HG03378 (cell line): ENCODE results near the gene IFNA16.
A peak's percentile ranks its signal among the peaks of the same experiment; 100 is the strongest.
"Not testable (repeated sequence)": the region's sequence is repeated elsewhere in the genome, so short reads cannot be mapped to it uniquely, and the experiment has no call there.

Experiments
- ATAC-seq: cut with Tn5 transposase; IDR thresholded peaks from one replicate; pipeline ENCODE4 v1.9.1; 2021; ENCODE audit warnings: mild to moderate bottlenecking, moderate library complexity; ENCODE audit not compliant: unreplicated experiment

Gene IFNA16

DNA sequence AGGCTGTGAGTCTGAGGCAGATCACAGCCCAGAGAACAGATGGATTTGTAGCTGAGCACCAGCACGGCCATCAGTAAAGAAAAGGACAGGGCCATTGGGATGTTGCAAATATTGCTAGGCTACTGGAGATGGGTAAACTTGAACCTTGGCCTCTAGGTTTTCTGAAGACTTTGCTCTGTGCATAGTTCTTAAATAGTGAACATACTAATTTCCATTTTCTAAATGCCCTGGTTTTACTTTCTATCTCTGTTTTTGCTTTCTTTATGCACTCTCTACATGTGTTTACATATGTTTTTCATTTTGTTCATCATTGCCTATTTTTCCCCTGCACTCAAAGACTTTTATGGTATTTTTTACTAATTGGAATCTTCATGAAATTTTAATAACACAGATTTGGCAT is at the start of gene IFNA16:
Gene IFNA16, minus strand, starts transcription at position 101 of the 400 bp plus-strand sequence. Its CDS starts 6 bp downstream, at position 95.
- not testable (repeated sequence) for ATAC-seq

DNA sequence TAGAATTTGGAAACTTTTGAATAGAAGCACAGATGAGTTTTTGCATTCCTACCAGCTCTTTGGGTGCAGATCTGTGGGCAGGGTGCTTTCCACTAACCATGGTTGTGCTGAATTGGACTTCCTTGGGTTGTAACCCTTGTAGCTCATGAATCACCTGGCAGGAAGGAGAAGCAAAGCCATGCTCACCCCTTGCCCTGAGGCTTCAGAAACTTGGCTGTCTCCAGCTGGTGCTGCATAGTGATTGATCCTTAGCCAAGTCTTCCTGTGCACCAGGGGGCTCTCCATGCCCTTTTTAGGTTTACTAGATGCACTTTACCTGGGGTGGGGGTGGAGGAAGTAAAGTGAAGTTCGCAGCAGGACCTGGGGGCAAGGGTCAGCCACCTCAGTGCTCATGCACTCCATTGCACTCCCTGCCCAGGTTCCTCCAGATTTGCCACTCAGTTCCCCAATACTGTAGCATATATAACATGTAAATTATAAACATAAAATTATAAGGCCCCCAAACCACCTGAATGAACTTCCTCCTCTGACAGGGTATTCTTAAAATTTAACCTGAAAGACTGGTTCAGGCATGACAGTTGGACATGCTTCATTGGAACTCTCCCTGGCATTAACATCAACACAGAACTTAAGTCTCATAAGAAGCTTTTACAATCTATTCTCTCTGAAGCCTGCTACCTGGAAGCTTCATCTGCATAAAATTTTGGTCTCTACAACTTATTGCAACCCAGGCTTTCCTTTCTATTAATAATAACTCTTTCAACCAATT is 48.5 kb upstream of the IFNA16 start:
- ATAC-seq = no peak

DNA sequence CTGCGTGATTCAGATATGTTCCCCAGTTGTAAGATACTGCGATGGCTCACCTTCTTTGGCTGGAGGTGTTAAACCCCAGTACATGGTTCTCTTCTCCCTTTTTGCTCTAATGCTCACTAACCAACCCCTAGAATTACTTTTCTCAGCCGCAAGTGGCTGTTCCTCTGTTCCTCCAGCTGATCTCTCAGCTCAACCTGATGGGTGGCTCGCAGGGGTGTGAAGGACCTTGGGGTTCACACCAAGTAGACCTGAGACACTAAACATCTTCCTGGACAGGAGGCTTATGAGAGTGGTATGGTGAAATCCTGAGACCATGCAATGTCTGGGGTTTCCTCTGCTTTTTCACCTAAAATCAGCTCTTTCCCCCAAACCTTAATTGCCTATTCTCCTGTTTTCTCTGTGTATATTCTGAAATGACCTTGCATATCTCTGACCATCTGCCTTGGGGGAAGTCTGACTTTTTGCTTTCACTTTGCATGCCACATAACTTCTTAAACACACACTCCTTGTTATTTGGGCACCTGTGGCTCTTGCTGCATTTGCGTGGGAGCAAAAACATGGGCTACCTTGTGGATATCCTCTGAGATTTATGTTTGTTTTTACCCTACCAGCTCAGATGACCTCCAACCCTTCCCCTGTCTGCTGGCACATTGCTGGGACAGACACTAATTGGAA is 38.6 kb upstream of the IFNA16 start:
- no peak for ATAC-seq

DNA sequence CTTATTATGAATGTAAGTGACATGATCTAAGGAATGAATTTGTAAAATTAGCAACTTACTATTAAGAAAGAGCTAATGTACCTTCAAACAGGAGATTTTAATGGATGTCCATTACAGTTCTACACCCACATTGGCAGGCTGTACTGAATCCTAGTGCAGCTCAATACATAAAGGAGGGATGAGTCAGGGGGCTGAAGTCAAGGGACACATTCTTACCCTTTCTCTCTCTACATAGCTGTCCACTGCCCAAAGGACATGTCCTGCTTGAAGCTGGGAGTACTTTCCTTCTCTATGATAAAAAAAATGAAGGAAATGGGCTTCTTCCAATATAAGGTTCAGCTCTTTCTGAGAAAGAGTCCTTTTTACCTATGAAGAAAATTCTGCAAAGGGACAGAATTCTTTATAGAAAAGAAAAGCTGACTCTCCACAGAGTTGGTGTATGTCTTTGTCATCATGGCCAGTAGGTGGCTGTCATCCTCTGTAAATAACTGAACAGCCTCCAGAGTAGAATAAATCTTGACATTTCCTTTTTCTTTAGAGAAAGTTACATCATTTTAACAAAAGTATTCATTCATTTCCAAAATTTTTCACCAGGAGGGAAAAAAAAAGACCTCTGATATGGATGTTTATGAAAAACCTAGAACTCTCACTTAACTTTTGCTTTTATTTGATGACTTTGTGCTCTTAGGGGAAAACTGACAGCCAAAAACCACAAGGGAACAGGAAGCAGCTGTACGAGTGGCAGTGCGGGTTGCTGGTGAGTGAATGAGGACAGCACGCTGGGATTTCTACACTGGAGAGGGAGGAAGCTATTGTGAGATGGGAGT is 35.8 kb upstream of the IFNA16 start:
- ATAC-seq = peak; percentile 71

DNA sequence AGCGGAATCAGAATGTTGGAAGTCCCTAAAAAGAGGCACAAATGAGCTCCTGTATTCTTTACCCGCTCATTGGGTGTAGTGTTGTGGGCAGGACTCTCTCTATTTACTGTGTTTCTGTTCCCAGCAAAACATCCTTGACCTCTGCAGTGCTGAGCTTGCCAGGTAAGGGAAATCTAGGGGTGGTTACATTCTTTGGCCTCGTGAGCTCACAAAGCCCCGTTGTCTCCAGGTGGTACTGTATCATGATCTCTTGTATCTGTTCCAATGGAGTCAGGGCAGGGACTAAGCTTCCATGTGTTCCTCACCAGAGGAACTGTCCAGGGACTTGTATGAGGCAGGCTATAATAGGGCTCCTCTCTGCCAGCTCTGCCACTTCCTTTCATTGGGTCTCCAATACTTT is 34.5 kb upstream of the IFNA16 start:
- no peak for ATAC-seq

DNA sequence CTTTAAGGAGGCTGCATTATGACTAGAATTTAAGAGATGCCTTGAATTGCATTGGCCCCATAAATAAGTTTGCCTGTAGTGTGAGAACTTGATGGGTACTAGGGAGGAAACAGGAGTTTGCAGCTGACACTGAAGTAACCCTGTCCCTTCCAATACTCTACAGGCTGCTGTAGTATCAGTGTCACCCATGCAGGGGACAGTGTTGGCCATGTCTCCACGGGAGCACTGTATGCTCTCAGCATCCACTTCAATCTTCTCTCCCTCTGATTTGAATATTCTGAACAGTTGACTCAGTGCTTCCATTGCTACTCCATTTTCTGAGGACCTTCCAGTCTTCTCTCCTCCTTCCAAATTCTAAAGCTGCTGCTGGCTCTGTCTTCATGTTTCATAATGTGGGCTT is 34.1 kb upstream of the IFNA16 start:
- ATAC-seq = no peak

DNA sequence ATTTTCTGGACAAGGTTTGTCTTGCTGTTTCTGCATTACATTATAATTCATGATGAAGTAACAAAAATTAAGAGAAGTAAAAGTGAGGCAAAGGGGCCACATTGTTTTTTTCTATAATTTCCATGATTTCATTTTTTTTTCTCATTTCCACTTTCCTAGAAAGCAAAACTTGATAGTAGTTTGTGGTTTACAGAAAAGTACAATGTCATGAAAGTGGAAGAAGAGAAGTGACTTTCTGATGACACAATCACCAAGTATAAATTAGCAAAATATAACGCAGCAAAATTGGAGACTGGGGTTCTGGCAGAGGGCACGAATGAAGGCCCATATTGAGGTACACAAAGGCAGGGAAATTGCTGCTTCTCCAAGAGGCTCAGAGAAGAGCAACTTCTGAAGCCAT is 27.7 kb upstream of the IFNA16 start:
- no peak for ATAC-seq

DNA sequence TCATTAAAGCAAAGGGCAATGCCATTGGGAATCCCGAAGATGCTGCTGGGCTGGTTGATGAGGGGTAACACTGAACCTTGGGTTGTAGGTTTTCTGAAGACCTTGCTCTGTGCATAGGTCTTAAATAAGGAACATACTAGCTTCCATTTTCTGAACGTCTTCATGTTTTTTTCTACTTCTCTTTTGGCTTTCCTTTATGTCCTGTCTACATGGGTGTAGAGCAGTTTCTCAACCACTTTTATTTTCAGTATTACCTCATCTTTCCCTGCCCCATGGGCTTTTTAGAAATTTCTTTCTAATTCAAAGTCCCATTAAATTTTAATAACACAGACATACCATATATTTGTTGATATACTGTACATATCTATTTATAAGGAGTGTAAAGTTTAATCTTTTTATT is 22.8 kb upstream of the IFNA16 start, which contains the start of gene IFNA14:
Gene IFNA14, minus strand, starts transcription at position 95 of the 400 bp plus-strand sequence. Its CDS starts 70 bp downstream, at position 25.
- no peak for ATAC-seq

DNA sequence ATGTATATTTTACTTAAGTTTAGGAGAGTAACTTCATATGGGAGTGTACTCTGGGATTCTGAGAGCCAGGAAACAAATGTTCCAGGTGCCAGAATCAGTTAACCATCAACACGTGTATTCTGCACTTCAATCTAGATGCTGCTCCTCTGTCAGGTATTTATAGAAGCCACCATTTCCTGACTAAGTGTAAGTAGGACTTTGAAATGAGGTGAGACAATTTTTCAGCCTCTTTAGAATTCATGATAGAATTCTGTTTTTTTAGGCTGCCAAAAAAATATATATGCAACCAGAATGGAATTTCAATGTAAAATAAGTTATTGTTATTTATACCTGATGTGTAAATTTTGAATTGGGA is 19.2 kb upstream of the IFNA16 start:
- ATAC-seq = peak; percentile 13

DNA sequence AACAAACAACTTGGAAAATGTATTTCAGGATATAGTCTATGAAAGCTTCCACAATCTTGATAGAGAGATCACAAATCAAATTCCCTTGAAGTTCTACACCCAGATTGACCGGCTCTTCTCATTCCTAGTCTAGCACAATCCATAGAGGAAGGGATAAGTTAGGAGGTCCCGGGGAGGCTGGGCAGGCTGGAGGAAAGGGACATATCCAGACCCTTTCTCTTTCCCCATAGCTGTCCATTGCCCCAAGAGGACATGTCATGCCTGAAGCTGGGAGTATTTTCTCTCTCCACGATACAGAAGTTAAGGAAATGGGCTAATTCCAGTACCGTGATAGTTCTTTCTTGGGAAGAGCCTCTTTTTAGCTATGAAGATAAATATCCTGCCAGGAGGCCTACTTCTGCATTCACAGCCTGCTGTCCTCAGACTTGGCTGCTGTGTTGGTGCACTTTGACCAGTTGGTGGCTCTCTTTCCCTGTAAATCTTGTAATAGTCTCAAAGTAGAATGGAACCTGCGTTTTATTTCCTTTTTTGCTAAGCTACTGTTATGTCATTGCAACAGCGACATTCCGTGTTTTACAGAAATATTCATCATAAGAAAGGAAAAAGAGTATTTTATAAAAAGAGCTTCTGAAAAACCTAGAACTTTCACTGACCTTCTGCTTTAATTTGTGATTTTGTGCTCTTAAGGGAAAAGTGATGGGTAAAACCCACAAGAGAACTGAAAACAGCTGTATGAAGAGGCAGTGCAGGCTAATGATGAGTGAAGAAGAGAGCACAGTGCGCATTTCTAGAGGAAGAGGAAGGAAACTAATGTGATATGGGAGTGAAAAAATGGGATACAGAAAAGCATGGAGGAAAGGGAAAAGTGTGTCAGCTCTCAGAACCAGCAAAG is 18.6 kb upstream of the IFNA16 start:
- peak; percentile 84 for ATAC-seq

DNA sequence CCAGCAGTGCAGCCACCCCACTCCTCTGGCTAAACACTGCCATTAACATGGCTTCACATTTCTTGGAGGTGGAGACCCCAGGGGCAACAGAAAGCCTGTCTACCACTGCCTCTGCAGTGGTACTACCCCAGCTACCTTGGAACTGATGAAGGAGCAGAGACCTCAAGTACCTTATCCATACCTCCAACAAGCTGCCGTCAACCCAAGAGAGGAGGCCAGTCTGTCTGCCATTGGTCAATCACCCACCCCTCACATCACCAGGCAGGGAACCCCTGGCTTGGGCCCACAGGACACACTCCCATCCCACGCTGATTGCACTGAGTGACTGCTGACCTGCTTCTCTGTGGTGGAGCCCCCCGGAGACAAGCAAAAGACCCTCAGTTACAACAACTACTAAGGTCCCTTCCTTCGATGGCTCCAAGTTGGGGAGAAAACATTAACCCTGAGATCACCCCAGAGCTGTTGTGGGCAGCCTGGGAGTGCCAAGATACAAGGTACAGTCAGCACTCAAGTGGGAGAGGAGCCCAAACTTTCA is 17.1 kb upstream of the IFNA16 start:
- no peak for ATAC-seq

DNA sequence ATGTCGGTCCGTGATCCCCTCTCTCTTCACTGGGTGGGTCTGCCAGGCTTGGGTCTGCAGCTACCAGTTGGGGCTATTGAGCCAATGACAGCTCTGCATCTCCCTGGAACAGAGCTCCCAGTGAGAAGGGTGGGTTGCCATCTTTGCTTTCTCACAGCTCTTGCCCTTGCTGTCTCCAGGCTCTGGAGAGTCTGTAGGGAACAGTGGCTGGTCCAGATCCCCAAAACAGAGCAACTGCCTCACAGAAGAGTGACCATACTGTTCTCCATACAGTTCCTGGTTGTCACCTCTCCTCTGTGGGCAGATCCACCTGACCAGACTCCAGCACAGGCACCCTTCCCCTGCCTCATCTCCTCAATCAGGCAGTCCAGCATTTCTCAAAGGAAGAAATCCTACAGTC is 16.1 kb upstream of the IFNA16 start:
- ATAC-seq = no peak

DNA sequence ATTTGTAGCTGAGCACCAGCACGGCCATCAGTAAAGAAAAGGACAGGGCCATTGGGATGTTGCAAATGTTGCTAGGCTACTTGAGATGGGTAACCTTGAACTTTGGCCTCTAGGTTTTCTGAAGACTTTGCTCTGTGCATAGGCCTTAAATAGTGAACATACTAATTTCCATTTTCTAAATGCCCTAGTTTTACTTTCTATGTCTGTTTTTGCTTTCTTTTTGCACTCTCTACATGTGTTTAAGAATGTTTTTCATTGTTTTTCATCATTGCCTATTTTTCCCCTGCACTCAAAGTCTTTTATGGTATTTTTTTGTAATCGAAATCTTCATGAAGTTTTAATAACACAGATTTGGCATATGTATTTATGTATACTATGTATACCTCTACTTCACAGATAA is 11.0 kb upstream of the IFNA16 start, which contains the start of gene IFNA17:
Gene IFNA17, minus strand, starts transcription at position 101 of the 400 bp plus-strand sequence. Its CDS starts 49 bp downstream, at position 52.
- ATAC-seq = no peak

DNA sequence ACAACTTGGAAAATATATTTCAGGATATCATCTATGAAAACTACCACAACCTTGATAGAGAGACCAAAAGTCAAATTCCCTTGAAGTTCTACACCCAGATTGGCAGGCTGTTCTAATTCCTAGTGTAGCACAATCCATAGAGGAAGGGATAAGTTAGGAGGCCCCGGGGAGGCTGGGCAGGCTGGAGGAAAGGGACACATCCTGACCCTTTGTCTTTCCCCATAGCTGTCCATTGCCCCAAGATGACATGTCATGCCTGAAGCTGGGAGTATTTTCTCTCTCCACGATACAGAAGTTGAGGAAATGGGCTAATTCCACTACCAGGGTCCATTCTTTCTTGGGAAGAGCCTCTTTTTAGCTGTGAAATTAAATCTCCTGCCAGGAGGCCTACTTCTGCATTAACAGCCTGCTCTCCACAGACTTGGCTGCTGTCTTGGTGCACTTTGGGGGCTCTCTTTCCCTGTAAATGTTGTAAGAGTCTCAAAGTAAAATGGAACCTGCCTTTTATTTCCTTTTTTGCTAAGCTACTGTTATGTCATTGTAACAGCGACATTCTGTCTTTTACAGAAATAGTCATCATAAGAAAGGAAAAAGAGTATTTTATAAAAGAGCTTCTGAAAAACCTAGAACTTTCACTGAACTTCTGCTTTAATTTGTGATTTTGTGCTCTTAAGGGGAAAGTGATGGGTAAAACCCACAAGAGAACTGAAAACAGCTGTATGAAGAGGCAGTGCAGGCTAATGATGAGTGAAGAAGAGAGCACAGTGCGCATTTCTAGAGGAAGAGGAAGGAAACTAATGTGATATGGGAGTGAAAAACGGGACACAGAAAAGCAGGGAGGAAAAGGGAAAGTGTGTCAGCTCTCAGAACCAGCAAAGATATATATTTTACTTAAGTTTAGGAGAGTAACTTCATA is 3.4 kb downstream of the IFNA16 start:
- peak; percentile 67 for ATAC-seq

DNA sequence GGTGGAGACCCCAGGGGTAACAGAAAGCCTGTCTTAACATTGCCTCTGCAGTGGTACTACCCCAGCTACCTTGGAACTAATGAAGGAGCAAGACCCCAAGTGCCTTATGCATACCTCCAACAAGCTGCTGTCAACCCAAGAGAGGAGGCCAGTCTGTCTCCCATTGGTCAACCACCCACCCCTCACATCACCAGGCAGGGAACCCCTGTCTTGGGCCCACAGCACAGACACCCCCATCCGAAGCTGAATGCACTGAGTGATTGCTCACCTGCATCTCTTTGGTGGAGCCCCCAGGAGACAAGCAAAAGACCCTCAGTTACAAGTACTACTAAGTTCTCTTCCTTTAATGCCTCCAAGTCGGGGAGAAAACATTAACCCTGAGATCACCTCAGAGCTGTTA is 5.0 kb downstream of the IFNA16 start:
- ATAC-seq = not testable (repeated sequence)

DNA sequence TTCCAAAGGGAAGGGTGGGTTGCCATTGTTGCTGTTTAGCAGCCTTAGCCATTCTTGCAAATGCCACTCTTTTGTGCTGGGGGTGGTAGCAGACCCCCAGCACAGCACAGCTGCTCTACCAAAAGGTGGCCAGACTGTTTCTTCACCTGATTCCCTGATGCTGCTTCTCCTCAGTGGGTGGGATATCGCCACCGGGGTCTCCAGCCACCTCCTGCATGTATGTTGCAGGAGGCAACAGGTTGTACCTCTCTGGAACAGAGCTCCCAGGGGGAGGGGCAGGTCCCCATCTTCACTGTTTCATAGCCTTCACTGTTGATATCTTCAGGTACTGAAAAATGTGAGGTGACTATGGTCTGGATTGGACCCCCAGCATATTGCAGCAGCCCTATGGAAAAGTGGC is 6.3 kb downstream of the IFNA16 start:
- ATAC-seq = not testable (repeated sequence)

DNA sequence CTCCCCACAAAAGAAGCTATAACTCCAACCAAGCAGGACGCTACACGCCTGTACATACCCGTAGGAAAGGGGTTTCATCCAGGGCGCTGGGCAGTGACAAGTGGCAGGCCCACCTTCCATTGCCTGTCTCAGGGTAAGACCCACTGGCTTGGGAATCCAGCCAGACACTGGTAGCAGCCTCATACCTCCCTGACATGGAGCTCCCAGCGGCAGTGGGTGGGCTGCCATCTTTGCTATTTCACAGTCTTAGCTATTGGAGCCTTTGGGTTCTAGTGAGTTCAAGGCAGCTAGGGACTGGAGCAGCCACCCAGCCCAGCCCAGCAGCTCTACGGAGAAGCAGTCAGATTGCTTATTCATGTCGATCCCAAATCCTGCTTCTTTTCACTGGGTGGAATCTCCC is 6.8 kb downstream of the IFNA16 start:
- ATAC-seq = no peak

DNA sequence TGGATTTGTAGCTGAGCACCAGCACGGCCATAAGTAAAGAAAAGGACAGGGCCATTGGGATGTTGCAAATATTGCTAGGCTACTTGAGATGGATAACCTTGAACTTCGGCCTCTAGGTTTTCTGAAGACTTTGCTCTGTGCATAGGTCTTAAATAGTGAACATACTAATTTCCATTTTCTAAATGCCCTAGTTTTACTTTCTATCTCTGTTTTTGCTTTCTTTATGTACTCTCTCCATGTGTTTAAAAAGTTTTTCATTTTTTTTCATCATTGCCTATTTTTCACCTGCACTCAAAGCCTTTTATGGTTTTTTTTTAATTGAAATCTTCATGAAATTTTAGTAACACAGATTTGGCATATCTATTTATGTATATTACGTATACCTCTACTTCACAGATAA is 10.1 kb downstream of the IFNA16 start, which contains the start of gene IFNA10:
Gene IFNA10, minus strand, starts transcription at position 101 of the 400 bp plus-strand sequence. Its CDS starts 46 bp downstream, at position 55.
- not testable (repeated sequence) for ATAC-seq

DNA sequence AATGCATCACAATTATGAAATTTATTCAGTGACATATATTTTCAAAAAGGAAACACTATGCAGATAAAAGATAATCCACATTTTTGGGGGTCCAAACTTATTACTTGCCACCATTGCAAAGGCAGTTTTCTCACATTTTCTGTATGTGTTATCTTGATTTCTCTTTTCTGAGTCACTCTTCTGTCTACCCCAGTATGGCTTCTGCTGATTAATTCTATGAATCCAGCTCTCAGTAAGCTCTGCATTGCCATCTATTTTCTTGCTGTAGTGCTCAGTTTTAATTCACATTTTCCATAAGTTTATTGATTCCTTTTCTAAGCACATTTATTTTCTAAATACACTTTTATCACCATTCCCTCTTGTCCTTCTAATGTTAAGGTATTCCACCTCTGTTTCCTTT is 11.9 kb downstream of the IFNA16 start:
- ATAC-seq = no peak
